ENCODE results near the gene IPP.
"Not testable (repeated sequence)": the region's sequence is repeated elsewhere in the genome, so short reads cannot be mapped to it uniquely, and the experiment has no call there.

The IPP gene

GRCh38 chr1:45750298-45751038 is at the start of gene IPP:
TSS of gene IPP (minus strand) at chr1:45750653. CDS start at chr1:45746411, 4,242 bp downstream.
- DNase-seq: peak; percentile 94 to 97

GRCh38 chr1:45796946-45797345 is 46.5 kb upstream of the IPP start:
- no peak for DNase-seq

- no peak for DNase-seq
These were observed 45.9 kb upstream of the IPP start for GRCh38 chr1:45796381-45796780.

GRCh38 chr1:45793942-45794604 is 43.6 kb upstream of the IPP start:
- no peak for DNase-seq

GRCh38 chr1:45792744-45793143 is 42.3 kb upstream of the IPP start:
- DNase-seq: no peak

GRCh38 chr1:45789601-45790000 is 39.1 kb upstream of the IPP start:
- DNase-seq: no peak

GRCh38 chr1:45787905-45788304 is 37.5 kb upstream of the IPP start:
- DNase-seq: no peak

GRCh38 chr1:45785583-45785982 is 35.1 kb upstream of the IPP start:
- peak; percentile 18 to 20 for DNase-seq

GRCh38 chr1:45775794-45776193 is 25.3 kb upstream of the IPP start:
- DNase-seq: no peak

GRCh38 chr1:45772971-45773370 is 22.5 kb upstream of the IPP start:
- no peak for DNase-seq

GRCh38 chr1:45769261-45769932 is 18.9 kb upstream of the IPP start:
- DNase-seq: no peak

- DNase-seq: no peak
These were observed 16.6 kb upstream of the IPP start for GRCh38 chr1:45767035-45767434.

- no peak for DNase-seq
These were observed 15.7 kb upstream of the IPP start for GRCh38 chr1:45765999-45766792.

- no peak for DNase-seq
These were observed 11.8 kb upstream of the IPP start for GRCh38 chr1:45762291-45762690.

- DNase-seq: no peak
These were observed 5.2 kb upstream of the IPP start for GRCh38 chr1:45755697-45756096.

GRCh38 chr1:45753248-45754037 is 3.0 kb upstream of the IPP start:
- no peak for DNase-seq

GRCh38 chr1:45752441-45753052 is 2.1 kb upstream of the IPP start:
- DNase-seq: no peak

GRCh38 chr1:45752014-45752413 is 1.6 kb upstream of the IPP start:
- DNase-seq: no peak

GRCh38 chr1:45751039-45751838 is 786 bp upstream of the IPP start:
- DNase-seq: not testable (repeated sequence)

- no peak for DNase-seq
These were observed 3.5 kb downstream of the IPP start for GRCh38 chr1:45746922-45747321.

- DNase-seq: not testable (repeated sequence)
These were observed 10.8 kb downstream of the IPP start for GRCh38 chr1:45739641-45740156.

All from stimulated activated CD4-positive, alpha-beta T cell treated with anti-CD3 and anti-CD28 coated beads, Interleukin-2, amount 100 ng/mL, for 24 hours (primary cell).